ENCODE measurements around the gene MUC2. TPM values are rescaled to one million over a fixed set of nuclear protein-coding genes. Genes with fewer than 3 reads are reported as not detected.

MUC2 gene
- total RNA-seq, 1 donor from 2014 or later: not detected

DNA sequence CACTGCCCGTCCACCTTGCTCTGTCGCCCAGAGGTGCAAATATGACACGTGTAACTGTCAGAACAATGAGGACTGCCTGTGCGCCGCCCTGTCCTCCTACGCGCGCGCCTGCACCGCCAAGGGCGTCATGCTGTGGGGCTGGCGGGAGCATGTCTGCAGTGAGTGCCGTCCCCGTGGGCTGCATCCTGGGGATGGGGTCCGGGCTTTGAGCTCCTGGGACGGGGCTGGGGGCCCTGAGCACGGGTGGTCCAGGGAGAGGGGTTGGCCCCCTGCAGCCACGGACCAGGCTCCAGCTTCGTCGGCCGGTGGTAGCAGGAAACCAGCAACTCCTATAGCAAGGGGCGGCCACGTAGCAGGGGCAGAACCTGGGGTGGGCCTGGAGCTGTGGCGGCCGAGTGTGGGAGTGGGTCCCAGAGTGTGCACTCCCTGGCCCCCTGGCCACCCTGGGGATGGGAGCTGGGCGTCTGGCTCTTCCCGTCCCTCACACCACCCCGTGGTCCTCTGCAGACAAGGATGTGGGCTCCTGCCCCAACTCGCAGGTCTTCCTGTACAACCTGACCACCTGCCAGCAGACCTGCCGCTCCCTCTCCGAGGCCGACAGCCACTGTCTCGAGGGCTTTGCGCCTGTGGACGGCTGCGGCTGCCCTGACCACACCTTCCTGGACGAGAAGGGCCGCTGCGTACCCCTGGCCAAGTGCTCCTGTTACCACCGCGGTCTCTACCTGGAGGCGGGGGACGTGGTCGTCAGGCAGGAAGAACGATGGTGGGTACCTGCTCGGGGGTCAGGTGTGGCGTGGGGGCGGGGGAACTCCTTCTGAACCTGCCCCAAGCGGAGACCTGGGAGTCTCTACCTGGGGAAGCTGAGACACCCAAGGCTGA, 10.1 kb downstream of the MUC2 start:
- no peak for ATAC-seq
- TF ChIP-seq, protein P1, sequence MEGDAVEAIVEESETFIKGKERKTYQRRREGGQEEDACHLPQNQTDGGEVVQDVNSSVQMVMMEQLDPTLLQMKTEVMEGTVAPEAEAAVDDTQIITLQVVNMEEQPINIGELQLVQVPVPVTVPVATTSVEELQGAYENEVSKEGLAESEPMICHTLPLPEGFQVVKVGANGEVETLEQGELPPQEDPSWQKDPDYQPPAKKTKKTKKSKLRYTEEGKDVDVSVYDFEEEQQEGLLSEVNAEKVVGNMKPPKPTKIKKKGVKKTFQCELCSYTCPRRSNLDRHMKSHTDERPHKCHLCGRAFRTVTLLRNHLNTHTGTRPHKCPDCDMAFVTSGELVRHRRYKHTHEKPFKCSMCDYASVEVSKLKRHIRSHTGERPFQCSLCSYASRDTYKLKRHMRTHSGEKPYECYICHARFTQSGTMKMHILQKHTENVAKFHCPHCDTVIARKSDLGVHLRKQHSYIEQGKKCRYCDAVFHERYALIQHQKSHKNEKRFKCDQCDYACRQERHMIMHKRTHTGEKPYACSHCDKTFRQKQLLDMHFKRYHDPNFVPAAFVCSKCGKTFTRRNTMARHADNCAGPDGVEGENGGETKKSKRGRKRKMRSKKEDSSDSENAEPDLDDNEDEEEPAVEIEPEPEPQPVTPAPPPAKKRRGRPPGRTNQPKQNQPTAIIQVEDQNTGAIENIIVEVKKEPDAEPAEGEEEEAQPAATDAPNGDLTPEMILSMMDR (IDR thresholded peaks at IDR 0.05): no peak
- Histone ChIP-seq H3K27ac (no peak overlapping the region), H3K36me3 (no peaks in the 10 kb centered on the region), H3K9me3 (no peaks in the 10 kb centered on the region), H3K4me1 (no peaks in the 10 kb centered on the region), H3K4me3 (no peak overlapping the region), H3K27me3 (no peaks in the 10 kb centered on the region)
- peak; percentile 59 for DNase-seq
- intact Hi-C loops (cut with DNase I): no loop called here

GRCh38 chr11:1085440-1086170, 10.9 kb downstream of the MUC2 start:
- ATAC-seq (no peak), DNase-seq (peak; percentile 60)
- H3K27ac ChIP-seq: no peak overlapping the region
- TF ChIP-seq, protein P1 (IDR thresholded peaks at IDR 0.05): no peak
- no peaks in the 10 kb centered on the region for H3K27me3 ChIP-seq
- H3K4me3 ChIP-seq: no peak overlapping the region
- H3K36me3 ChIP-seq: no peaks in the 10 kb centered on the region
- no peaks in the 10 kb centered on the region for H3K9me3 ChIP-seq
- no peaks in the 10 kb centered on the region for H3K4me1 ChIP-seq
- intact Hi-C loops (cut with DNase I): no loop called here

DNA sequence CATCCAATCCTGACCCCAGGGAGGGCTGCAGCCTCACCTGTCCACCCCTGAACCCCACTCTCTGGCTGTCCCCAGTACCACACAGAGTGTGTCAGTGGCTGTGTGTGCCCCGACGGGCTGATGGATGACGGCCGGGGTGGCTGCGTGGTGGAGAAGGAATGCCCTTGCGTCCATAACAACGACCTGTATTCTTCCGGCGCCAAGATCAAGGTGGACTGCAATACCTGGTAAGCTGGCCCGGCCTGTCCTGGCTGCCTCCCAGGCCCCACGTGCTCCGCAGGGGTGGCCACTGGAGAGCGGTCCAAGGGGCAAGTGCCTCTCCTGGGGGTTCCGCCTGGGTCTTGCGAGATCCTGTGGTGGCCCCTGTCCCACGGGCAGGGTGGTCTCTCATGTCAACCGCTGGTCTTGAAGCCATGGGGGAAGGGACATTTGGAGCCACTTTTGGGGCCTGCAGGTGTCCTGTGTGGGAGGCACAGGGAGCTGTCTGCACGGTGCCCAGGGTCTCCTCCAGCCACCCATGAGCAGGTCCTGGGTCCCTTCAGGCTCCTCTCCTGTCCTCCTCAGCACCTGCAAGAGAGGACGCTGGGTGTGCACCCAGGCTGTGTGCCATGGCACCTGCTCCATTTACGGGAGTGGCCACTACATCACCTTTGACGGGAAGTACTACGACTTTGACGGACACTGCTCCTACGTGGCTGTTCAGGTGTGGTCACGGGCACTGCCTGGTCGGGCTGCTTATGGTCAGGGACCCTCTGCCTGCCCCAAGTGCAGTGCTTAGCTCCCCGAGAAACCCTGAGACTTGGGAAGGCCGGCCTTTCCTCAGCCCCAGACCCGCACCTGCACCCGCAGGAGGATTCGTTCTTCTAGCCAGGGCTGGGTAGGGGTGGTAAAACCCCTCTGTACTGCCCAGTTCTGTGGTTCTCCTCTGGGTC, 11.8 kb downstream of the MUC2 start:
- no peaks in the 10 kb centered on the region for H3K9me3 ChIP-seq
- no peak overlapping the region for H3K27ac ChIP-seq
- DNase-seq (peak; percentile 52), ATAC-seq (no peak)
- intact Hi-C loops (cut with DNase I): no loop called here
- H3K36me3 ChIP-seq: no peaks in the 10 kb centered on the region
- no peaks in the 10 kb centered on the region for H3K27me3 ChIP-seq
- H3K4me3 ChIP-seq: no peak overlapping the region
- TF ChIP-seq, protein P1 (IDR thresholded peaks at IDR 0.05): no peak
- no peaks in the 10 kb centered on the region for H3K4me1 ChIP-seq

- Histone ChIP-seq H3K4me3 (no peak overlapping the region), H3K9me3 (no peaks in the 10 kb centered on the region), H3K27ac (no peak overlapping the region), H3K27me3 (no peaks in the 10 kb centered on the region), H3K4me1 (no peaks in the 10 kb centered on the region), H3K36me3 (no peaks in the 10 kb centered on the region)
- intact Hi-C loops (cut with DNase I): no loop called here
- TF ChIP-seq, protein P1 (IDR thresholded peaks at IDR 0.05): no peak
- ATAC-seq (no peak), DNase-seq (peak; percentile 52)
Observed at GRCh38 chr11:1087279-1087960, 12.7 kb downstream of the MUC2 start.
